A549 treated with DMSO at 1 μM for 4 hours (cell line): ENCODE measurements around the gene ITGB8. TPM values are rescaled to one million over a fixed set of nuclear protein-coding genes. Genes with fewer than 3 reads are reported as not detected.

Source experiments
- total RNA-seq: library from RNA; stranded (reverse); fragments of 200-300 nt; extraction: Qiagen RNA extraction; gene quantifications from 5 replicates; pipeline ENCODE4 v1.2.3, GENCODE V29; 2022; ENCODE audit warnings: low read depth

The ITGB8 gene
- total RNA-seq: 0.70 to 1.2 TPM (median 1.1 TPM) in 5 replicates

GRCh38 chr7:20330239-20330927 lies at the start of gene ITGB8:
Gene ITGB8 (plus strand): TSS chr7:20330900. CDS start chr7:20331807, 907 bp downstream.

Other genes starting within 250 kb of the ITGB8 start
- not detected in 5 replicates for gene MACC1, start 113.5 kb upstream of the ITGB8 start, total RNA-seq